ENCODE results near the gene MRPL1.

The MRPL1 gene

GRCh38 chr4:77862478-77863216 lies at the start of gene MRPL1:
Gene MRPL1 (plus strand): TSS chr4:77862830. CDS start chr4:77862849, 19 bp downstream.
- peak; percentile 95 for DNase-seq (ENCODE audit: low read depth)

GRCh38 chr4:77815636-77816035 lies 47.0 kb upstream of the MRPL1 start:
- no peak for DNase-seq (ENCODE audit: low read depth)

- no peak for DNase-seq (ENCODE audit: low read depth)
These were observed 46.1 kb upstream of the MRPL1 start for GRCh38 chr4:77816546-77816945.

- no peak for DNase-seq (ENCODE audit: low read depth)
These were observed 45.1 kb upstream of the MRPL1 start for GRCh38 chr4:77817304-77818072.

- peak; percentile 86 for DNase-seq (ENCODE audit: low read depth)
These were observed 44.5 kb upstream of the MRPL1 start for GRCh38 chr4:77818073-77818601.

- peak; percentile 72 for DNase-seq (ENCODE audit: low read depth)
These were observed 43.8 kb upstream of the MRPL1 start, which contains the start of gene CNOT6L for GRCh38 chr4:77818602-77819403. Gene CNOT6L (minus strand): TSS chr4:77819368. CDS start chr4:77819308, 60 bp downstream.

GRCh38 chr4:77819404-77819842 lies 43.2 kb upstream of the MRPL1 start:
- peak; percentile 26 for DNase-seq (ENCODE audit: low read depth)

- DNase-seq (ENCODE audit: low read depth): peak; percentile 83
These were observed 42.6 kb upstream of the MRPL1 start for GRCh38 chr4:77819843-77820648.

GRCh38 chr4:77820649-77821561 lies 41.7 kb upstream of the MRPL1 start:
- DNase-seq (ENCODE audit: low read depth): peak; percentile 13

- no peak for DNase-seq (ENCODE audit: low read depth)
These were observed 40.9 kb upstream of the MRPL1 start for GRCh38 chr4:77821775-77822174.

- DNase-seq (ENCODE audit: low read depth): no peak
These were observed 36.4 kb upstream of the MRPL1 start for GRCh38 chr4:77826275-77826674.

- DNase-seq (ENCODE audit: low read depth): no peak
These were observed 35.3 kb upstream of the MRPL1 start for GRCh38 chr4:77827343-77827742.

- no peak for DNase-seq (ENCODE audit: low read depth)
These were observed 29.4 kb upstream of the MRPL1 start for GRCh38 chr4:77833126-77833724.

GRCh38 chr4:77834403-77834802 lies 28.2 kb upstream of the MRPL1 start:
- no peak for DNase-seq (ENCODE audit: low read depth)

- no peak for DNase-seq (ENCODE audit: low read depth)
These were observed 19.0 kb upstream of the MRPL1 start for GRCh38 chr4:77843628-77844027.

- no peak for DNase-seq (ENCODE audit: low read depth)
These were observed 18.3 kb upstream of the MRPL1 start for GRCh38 chr4:77844363-77844762.

- DNase-seq (ENCODE audit: low read depth): no peak
These were observed 17.2 kb upstream of the MRPL1 start for GRCh38 chr4:77845400-77845799.

GRCh38 chr4:77845929-77846328 lies 16.7 kb upstream of the MRPL1 start:
- no peak for DNase-seq (ENCODE audit: low read depth)

GRCh38 chr4:77848508-77848907 lies 14.1 kb upstream of the MRPL1 start:
- no peak for DNase-seq (ENCODE audit: low read depth)

Data from EH (cell line).